Stimulated activated CD8-positive, alpha-beta memory T cell treated with anti-CD3 and anti-CD28 coated beads, Interleukin-15, amount 100 ng/mL, for 48 hours (primary cell): Measurements from ENCODE around the gene SMTNL2.
A peak's percentile ranks its signal among the peaks of the same experiment; 100 is the strongest.
"Not testable (repeated sequence)": the region's sequence is repeated elsewhere in the genome, so short reads cannot be mapped to it uniquely, and the experiment has no call there.

Experiments used
- DNase-seq, 2 donors: peaks; one replicate each; pipeline ENCODE4 v3.0.0-alpha.2; 2020; ENCODE audit warnings: low read depth in 2 of 2

Gene SMTNL2

GRCh38 chr17:4560421-4560820 is 23.9 kb upstream of the SMTNL2 start, which contains the start of gene GGT6:
GGT6 (minus strand) TSS chr17:4560577; CDS start chr17:4560521, 56 bp downstream.
- DNase-seq = no peak

GRCh38 chr17:4560837-4561256 is 23.5 kb upstream of the SMTNL2 start:
- no peak for DNase-seq

GRCh38 chr17:4562015-4562969 is 22.0 kb upstream of the SMTNL2 start:
- no peak for DNase-seq

GRCh38 chr17:4565209-4566141 is 18.9 kb upstream of the SMTNL2 start:
- DNase-seq = peak in 1 of 2 donors; percentile 28

GRCh38 chr17:4566785-4567184 is 17.5 kb upstream of the SMTNL2 start:
- peak in 1 of 2 donors; percentile 28 for DNase-seq

- DNase-seq = no peak
These were observed 14.7 kb upstream of the SMTNL2 start for GRCh38 chr17:4569591-4569990.

GRCh38 chr17:4572131-4572530 is 12.2 kb upstream of the SMTNL2 start:
- no peak for DNase-seq

- no peak for DNase-seq
These were observed 11.2 kb upstream of the SMTNL2 start for GRCh38 chr17:4573115-4573514.

GRCh38 chr17:4573669-4574068 is 10.7 kb upstream of the SMTNL2 start:
- peak; percentile 62 to 70 for DNase-seq

- DNase-seq = no peak
These were observed 9.8 kb upstream of the SMTNL2 start for GRCh38 chr17:4574448-4575045.

- no peak for DNase-seq
These were observed 8.2 kb upstream of the SMTNL2 start for GRCh38 chr17:4576161-4576558.

- DNase-seq = no peak
These were observed 7.5 kb upstream of the SMTNL2 start for GRCh38 chr17:4576729-4577322.

- DNase-seq = no peak
These were observed 6.8 kb upstream of the SMTNL2 start for GRCh38 chr17:4577386-4577993.

- not testable (repeated sequence) for DNase-seq
These were observed 6.0 kb upstream of the SMTNL2 start for GRCh38 chr17:4578349-4578748.

GRCh38 chr17:4579678-4580077 is 4.7 kb upstream of the SMTNL2 start:
- no peak for DNase-seq

- no peak for DNase-seq
These were observed 4.0 kb upstream of the SMTNL2 start for GRCh38 chr17:4580291-4580690.

GRCh38 chr17:4582101-4582501 is 2.2 kb upstream of the SMTNL2 start:
- no peak for DNase-seq

- DNase-seq = no peak
These were observed 1.6 kb upstream of the SMTNL2 start for GRCh38 chr17:4582691-4583090.

- DNase-seq = no peak
These were observed 1.1 kb upstream of the SMTNL2 start for GRCh38 chr17:4583206-4583605.

GRCh38 chr17:4583782-4584100 is 588 bp upstream of the SMTNL2 start:
- no peak for DNase-seq
